GM04503 (cell line): ENCODE data around the gene TAF1C.
"Not testable (repeated sequence)": the region's sequence is repeated elsewhere in the genome, so short reads cannot be mapped to it uniquely, and the experiment has no call there.

Experiments
- DNase-seq: peaks from one replicate; pipeline ENCODE4 v3.0.0-alpha.2; 2012; ENCODE audit warnings: low read depth

TAF1C gene

GRCh38 chr16:84207879-84208278 lies 21.0 kb upstream of the TAF1C start:
- DNase-seq = no peak

- DNase-seq = no peak
These were observed 20.4 kb upstream of the TAF1C start for GRCh38 chr16:84207251-84207650.

GRCh38 chr16:84205976-84206691 lies 19.3 kb upstream of the TAF1C start:
- DNase-seq = no peak

- not testable (repeated sequence) for DNase-seq
These were observed 18.3 kb upstream of the TAF1C start for GRCh38 chr16:84205123-84205522.

- not testable (repeated sequence) for DNase-seq
These were observed 17.7 kb upstream of the TAF1C start for GRCh38 chr16:84204551-84204950.

GRCh38 chr16:84199861-84200260 lies 13.0 kb upstream of the TAF1C start:
- DNase-seq = no peak

- DNase-seq = no peak
These were observed 12.2 kb upstream of the TAF1C start for GRCh38 chr16:84199097-84199496.

GRCh38 chr16:84198401-84198800 lies 11.5 kb upstream of the TAF1C start:
- DNase-seq = no peak

- no peak for DNase-seq
These were observed 10.7 kb upstream of the TAF1C start for GRCh38 chr16:84197466-84198128.

GRCh38 chr16:84196727-84197394 lies 10.0 kb upstream of the TAF1C start:
- no peak for DNase-seq

- no peak for DNase-seq
These were observed 9.2 kb upstream of the TAF1C start for GRCh38 chr16:84196101-84196500.

GRCh38 chr16:84195201-84196093 lies 8.6 kb upstream of the TAF1C start:
- DNase-seq = no peak

- DNase-seq = no peak
These were observed 7.8 kb upstream of the TAF1C start for GRCh38 chr16:84194470-84195200.

- no peak for DNase-seq
These were observed 7.2 kb upstream of the TAF1C start for GRCh38 chr16:84194018-84194417.

GRCh38 chr16:84193480-84193879 lies 6.6 kb upstream of the TAF1C start:
- no peak for DNase-seq

GRCh38 chr16:84191466-84191865 lies 4.6 kb upstream of the TAF1C start:
- no peak for DNase-seq

- no peak for DNase-seq
These were observed 4.0 kb upstream of the TAF1C start, which contains the start of gene ADAD2 for GRCh38 chr16:84190731-84191388. ADAD2 (plus strand) TSS chr16:84191157; CDS start chr16:84191231, 74 bp downstream.

GRCh38 chr16:84184775-84185174 lies 2.1 kb downstream of the TAF1C start:
- DNase-seq = no peak

- no peak for DNase-seq
These were observed 2.8 kb downstream of the TAF1C start for GRCh38 chr16:84183911-84184591.

GRCh38 chr16:84183572-84183875 lies 3.3 kb downstream of the TAF1C start:
- no peak for DNase-seq
